ENCODE results near the gene MYO10.
"Not testable (repeated sequence)": the region's sequence is repeated elsewhere in the genome, so short reads cannot be mapped to it uniquely, and the experiment has no call there.

The MYO10 gene

DNA sequence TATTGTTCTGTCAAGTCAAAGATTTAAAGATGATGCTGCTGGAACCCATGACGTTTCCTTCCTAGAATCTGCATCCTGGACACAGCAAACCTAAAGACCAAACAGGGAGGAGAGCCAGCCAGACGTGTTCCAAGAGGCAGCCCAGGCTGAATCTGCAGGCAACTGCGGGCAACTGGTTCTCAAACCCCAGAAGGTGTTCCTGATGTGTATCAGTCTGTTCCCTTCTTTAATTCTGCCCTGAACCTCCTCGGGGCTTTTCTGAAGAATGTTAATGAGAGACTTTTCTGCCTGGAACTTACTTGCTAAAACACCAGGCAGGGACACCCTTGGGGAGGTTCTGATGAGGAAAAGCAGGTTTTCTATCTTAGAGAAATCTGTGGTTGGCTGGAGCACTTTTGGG is 186.5 kb downstream of the MYO10 start:
- DNase-seq (ENCODE audit: low read depth in 2 of 2, low spot score in 1 of 2) = no peak

GRCh38 chr5:16744164-16744880 is 191.8 kb downstream of the MYO10 start:
- no peak for DNase-seq (ENCODE audit: low read depth in 2 of 2, low spot score in 1 of 2)

DNA sequence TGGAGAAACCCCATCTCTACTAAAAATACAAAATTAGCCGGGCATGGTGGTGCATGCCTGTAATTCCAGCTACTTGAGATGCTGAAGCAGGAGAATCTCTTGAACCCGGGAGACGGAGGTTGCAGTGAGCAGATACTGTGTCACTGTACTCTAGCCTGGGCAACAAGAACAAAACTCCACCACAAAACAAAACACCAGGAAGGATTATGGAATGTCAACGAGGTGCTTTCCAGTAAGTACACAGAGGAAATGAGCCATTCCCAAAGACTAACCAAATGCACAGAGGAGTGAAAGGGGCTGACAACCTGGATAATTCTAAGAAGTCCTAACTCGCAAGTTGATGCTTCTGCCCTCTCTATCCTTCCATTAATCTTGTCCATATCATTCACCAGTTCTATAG is 193.2 kb downstream of the MYO10 start:
- DNase-seq (ENCODE audit: low read depth in 2 of 2, low spot score in 1 of 2) = no peak

- no peak for DNase-seq (ENCODE audit: low read depth in 2 of 2, low spot score in 1 of 2)
Measured at GRCh38 chr5:16740811-16741392, 195.2 kb downstream of the MYO10 start.

GRCh38 chr5:16740066-16740810 is 195.8 kb downstream of the MYO10 start:
- DNase-seq (ENCODE audit: low read depth in 2 of 2, low spot score in 1 of 2) = no peak

- not testable (repeated sequence) for DNase-seq (ENCODE audit: low read depth in 2 of 2, low spot score in 1 of 2)
Measured at GRCh38 chr5:16738393-16738792, 197.7 kb downstream of the MYO10 start.

DNA sequence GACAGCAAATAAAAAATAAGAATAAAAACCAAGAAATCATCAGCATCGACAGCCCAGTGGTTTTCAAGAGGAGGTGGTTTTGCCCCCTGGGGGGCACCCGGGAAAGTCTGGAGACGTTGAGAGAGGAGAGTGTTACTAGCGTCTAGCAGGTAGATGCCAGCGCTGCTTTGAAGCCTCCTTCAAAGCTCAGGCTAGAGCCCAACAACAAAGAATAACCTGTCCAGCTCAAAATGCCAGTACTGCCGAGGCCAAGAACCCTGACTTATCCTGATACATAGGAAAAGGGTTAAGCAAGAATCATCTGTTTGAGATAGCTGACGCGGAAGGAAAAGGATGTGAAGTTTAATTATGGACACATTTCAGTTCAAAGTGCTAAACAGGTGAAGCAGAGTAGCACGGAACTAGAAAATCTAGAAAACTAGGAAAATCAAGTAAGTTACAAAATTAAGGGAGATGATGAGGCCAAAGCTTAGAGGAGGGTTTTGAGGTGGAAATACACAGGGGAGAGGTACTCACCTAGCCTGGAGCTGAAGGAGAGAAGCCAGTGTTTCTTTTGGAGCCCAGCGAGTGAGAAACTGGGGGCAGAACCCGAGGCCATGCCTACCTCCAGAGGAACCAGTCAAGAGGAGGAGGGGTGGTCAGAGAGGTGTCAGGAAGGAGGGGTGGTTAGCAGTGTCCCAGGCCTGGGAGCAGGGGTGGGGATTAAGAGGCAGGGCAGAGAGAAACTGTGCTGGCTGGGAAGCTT is 198.3 kb downstream of the MYO10 start:
- DNase-seq (ENCODE audit: low read depth in 2 of 2, low spot score in 1 of 2) = no peak

DNA sequence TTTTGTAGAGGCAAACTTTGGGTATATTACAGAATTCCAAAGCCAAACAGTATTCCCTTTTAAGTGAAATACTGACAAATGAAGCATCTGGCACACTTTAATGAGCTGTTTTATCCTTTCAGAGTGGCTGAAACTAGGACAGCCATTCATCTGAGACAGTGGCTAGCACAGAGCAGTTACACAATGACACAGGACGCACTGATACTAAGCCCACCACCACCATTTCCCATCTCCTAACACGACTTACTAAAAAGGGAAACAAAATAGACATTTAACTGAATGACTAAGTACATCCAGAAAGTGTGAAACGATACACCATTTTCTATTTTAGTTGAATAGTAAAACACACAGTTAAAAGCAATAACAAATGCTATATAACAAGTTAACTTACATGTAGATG is 198.9 kb downstream of the MYO10 start:
- DNase-seq (ENCODE audit: low read depth in 2 of 2, low spot score in 1 of 2) = no peak

GRCh38 chr5:16736158-16736995 is 199.7 kb downstream of the MYO10 start:
- no peak for DNase-seq (ENCODE audit: low read depth in 2 of 2, low spot score in 1 of 2)

DNA sequence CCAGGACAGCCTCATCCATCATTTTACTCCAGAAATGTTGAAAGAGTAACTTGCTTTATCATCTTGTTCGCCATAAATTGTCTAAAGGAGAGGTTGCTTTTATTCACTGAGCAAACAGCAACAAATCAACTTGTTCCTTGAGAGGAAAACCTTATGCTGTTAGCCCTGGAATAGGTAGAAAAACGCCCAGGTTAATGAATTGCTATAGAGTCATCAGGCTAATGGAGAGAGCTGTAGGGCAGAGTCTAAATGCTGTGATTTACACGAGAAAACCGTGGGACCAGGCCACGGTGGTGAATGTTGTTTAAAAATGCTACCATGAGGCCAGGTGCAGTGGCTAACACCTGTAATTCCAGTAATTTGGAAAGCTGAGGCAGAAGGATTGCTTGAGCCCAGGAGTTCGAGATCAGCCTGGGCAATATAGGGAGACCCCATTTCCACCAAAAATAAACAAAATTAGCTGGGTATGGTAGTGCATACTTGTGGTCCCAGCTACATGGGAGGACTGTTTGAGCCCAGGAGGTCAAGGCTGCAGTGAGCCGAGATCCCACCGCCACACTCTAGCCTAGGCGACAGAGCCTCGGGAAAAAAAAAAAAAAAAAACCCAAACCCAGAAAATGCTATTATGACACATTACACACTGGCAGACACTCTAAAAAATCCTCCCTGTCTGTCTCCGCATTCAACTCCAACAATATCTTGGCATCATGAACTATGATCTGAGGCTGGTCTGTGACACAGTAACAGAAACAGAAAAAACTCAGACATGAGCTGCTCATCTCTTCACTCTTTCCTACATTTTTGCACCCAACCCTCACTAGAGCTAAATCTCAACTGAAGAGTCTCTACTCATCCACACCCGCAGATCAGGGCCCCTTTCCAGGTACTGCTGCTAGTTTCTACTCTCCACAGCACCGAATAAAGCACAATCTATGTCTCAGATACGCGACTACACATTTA is 200.7 kb downstream of the MYO10 start:
- DNase-seq (ENCODE audit: low read depth in 2 of 2, low spot score in 1 of 2) = no peak

DNA sequence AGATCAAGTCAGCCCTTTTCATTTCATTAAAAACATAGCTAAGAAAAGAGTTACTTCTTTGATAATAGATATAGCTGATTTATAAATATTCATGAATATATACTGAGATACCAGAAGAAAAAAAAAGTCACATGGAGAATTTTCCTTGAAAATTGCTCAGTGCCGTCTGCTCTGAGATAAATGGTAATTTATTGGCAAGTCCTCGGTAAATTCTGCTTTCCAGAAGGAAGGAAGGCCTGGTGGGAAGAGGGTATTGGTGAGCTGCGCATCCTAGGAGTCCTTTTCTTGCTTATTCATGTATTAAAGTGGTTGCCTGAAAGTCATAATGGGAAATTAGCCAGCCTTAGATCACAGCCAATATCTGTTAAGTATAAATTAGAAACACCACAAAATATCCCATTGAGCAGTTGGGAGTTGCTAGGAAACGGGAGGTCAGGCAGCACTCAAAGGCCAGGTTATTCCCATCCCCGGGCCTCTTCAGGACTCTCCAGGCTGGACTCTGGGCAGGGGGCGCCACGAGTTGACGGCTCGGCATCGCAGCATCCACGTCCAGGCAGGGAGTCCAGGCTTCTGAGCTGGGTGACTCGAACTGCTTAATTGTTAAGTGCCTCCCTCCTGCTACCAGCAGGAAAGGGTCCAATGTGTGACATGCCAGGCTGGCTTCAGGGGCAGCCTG is 202.6 kb downstream of the MYO10 start:
- DNase-seq (ENCODE audit: low read depth in 2 of 2, low spot score in 1 of 2) = no peak

GRCh38 chr5:16732356-16732755 is 203.7 kb downstream of the MYO10 start:
- no peak for DNase-seq (ENCODE audit: low read depth in 2 of 2, low spot score in 1 of 2)

GRCh38 chr5:16727755-16728325 is 208.2 kb downstream of the MYO10 start:
- no peak for DNase-seq (ENCODE audit: low read depth in 2 of 2, low spot score in 1 of 2)

- no peak for DNase-seq (ENCODE audit: low read depth in 2 of 2, low spot score in 1 of 2)
Measured at GRCh38 chr5:16726538-16726946, 209.5 kb downstream of the MYO10 start.

- DNase-seq (ENCODE audit: low read depth in 2 of 2, low spot score in 1 of 2) = no peak
Measured at GRCh38 chr5:16725575-16725974, 210.5 kb downstream of the MYO10 start.

GRCh38 chr5:16723821-16724220 is 212.3 kb downstream of the MYO10 start:
- no peak for DNase-seq (ENCODE audit: low read depth in 2 of 2, low spot score in 1 of 2)

DNA sequence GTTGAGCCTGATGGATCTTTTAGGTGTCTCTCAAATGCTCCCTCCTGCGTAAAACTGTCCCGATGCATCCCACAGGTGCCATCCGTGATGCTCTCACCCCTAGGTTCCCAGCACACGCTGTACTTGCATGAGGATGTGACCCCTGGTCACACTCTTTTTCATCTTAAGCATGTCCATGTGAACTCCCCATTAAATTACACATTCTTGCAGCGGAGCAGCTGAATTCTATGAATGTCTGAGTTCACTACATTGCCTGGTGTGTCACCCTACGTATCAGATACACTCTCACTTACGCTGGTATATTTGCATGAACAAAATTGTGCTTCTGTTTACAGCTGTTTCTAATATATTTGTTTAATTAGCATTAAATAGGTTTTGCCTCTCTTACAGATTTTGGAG is 214.0 kb downstream of the MYO10 start:
- DNase-seq (ENCODE audit: low read depth in 2 of 2, low spot score in 1 of 2) = no peak

DNA sequence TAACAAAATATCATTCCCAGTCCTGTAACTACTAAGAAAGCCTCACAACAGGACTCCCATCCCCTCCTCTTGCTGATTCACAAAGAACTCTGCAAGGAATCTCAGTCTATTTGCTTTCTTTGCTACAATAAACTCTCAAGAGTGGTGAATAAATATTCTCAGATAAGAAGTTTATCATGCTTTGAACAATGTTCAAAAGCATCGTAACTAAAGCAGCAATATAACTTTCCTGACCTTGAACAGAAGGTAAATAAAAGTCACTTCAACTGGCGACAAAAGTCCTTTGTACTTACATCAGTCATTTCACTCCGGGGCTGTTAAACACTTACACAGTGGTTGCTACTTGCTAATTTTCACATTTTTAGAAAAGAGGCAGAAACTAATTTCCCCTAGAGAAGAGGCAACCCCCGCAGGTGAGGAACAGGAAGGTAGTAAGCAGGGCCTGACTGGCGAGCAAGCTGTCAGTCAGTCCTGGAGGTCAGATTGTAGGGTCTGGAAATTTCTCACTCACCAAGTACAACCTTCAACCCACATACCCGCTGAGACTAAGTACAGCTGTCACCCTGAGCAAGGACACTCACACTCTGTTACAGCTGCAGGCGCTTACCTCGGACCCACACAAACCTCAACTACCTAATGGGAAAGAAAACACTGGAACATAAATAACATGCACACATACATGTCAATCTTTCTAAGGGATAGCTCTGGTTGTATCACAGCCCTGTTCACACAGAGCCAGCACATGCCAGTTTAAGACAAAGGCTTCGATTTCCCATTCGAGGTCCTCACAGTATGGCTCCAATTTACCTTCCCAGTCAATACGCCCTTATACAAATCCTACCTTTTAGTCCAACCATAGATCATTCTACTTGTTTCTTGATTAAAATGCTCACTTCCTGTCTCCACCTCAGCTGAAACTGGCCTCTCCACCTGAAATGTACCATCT is 214.7 kb downstream of the MYO10 start:
- no peak for DNase-seq (ENCODE audit: low read depth in 2 of 2, low spot score in 1 of 2)

All from stimulated activated CD8-positive, alpha-beta memory T cell treated with anti-CD3 and anti-CD28 coated beads, Interleukin-4, amount 100 ng/mL, for 4 hours (primary cell).